ENCODE data around the gene PTPN11. TPM values are rescaled to one million over a fixed set of nuclear protein-coding genes. Genes with fewer than 3 reads are reported as not detected.

Gene PTPN11
- total and polyA plus RNA-seq, 2 of the 8 experiments (the other 6 are each of a cell fraction or from before 2014, with no cell fraction given) = 28.3 to 133 TPM

DNA sequence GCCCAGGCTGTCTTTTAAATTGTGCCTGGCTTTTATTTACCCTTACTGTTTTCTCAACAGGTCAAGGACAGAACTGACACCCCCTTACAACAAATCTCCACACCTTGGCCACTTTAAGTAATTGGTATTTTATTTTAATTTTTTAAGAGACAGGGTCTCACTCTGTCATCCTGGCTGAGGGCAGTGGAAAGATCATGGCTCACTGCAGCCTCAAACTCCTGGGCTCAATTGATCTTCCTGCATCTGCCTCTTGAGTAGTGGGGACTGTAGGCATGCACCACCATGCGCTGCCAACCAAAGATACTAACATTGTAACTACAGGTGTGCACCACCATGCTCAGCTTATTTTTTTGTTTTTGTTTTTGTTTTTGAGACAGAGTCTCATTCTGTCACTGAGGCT lies 109.8 kb downstream of the PTPN11 start (continued):
- TF ChIP-seq, protein P1, sequence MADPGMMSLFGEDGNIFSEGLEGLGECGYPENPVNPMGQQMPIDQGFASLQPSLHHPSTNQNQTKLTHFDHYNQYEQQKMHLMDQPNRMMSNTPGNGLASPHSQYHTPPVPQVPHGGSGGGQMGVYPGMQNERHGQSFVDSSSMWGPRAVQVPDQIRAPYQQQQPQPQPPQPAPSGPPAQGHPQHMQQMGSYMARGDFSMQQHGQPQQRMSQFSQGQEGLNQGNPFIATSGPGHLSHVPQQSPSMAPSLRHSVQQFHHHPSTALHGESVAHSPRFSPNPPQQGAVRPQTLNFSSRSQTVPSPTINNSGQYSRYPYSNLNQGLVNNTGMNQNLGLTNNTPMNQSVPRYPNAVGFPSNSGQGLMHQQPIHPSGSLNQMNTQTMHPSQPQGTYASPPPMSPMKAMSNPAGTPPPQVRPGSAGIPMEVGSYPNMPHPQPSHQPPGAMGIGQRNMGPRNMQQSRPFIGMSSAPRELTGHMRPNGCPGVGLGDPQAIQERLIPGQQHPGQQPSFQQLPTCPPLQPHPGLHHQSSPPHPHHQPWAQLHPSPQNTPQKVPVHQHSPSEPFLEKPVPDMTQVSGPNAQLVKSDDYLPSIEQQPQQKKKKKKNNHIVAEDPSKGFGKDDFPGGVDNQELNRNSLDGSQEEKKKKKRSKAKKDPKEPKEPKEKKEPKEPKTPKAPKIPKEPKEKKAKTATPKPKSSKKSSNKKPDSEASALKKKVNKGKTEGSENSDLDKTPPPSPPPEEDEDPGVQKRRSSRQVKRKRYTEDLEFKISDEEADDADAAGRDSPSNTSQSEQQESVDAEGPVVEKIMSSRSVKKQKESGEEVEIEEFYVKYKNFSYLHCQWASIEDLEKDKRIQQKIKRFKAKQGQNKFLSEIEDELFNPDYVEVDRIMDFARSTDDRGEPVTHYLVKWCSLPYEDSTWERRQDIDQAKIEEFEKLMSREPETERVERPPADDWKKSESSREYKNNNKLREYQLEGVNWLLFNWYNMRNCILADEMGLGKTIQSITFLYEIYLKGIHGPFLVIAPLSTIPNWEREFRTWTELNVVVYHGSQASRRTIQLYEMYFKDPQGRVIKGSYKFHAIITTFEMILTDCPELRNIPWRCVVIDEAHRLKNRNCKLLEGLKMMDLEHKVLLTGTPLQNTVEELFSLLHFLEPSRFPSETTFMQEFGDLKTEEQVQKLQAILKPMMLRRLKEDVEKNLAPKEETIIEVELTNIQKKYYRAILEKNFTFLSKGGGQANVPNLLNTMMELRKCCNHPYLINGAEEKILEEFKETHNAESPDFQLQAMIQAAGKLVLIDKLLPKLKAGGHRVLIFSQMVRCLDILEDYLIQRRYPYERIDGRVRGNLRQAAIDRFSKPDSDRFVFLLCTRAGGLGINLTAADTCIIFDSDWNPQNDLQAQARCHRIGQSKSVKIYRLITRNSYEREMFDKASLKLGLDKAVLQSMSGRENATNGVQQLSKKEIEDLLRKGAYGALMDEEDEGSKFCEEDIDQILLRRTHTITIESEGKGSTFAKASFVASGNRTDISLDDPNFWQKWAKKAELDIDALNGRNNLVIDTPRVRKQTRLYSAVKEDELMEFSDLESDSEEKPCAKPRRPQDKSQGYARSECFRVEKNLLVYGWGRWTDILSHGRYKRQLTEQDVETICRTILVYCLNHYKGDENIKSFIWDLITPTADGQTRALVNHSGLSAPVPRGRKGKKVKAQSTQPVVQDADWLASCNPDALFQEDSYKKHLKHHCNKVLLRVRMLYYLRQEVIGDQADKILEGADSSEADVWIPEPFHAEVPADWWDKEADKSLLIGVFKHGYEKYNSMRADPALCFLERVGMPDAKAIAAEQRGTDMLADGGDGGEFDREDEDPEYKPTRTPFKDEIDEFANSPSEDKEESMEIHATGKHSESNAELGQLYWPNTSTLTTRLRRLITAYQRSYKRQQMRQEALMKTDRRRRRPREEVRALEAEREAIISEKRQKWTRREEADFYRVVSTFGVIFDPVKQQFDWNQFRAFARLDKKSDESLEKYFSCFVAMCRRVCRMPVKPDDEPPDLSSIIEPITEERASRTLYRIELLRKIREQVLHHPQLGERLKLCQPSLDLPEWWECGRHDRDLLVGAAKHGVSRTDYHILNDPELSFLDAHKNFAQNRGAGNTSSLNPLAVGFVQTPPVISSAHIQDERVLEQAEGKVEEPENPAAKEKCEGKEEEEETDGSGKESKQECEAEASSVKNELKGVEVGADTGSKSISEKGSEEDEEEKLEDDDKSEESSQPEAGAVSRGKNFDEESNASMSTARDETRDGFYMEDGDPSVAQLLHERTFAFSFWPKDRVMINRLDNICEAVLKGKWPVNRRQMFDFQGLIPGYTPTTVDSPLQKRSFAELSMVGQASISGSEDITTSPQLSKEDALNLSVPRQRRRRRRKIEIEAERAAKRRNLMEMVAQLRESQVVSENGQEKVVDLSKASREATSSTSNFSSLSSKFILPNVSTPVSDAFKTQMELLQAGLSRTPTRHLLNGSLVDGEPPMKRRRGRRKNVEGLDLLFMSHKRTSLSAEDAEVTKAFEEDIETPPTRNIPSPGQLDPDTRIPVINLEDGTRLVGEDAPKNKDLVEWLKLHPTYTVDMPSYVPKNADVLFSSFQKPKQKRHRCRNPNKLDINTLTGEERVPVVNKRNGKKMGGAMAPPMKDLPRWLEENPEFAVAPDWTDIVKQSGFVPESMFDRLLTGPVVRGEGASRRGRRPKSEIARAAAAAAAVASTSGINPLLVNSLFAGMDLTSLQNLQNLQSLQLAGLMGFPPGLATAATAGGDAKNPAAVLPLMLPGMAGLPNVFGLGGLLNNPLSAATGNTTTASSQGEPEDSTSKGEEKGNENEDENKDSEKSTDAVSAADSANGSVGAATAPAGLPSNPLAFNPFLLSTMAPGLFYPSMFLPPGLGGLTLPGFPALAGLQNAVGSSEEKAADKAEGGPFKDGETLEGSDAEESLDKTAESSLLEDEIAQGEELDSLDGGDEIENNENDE (IDR thresholded peaks at IDR 0.05; ENCODE audit: insufficient replicate concordance, low read length) = no peak
- TF ChIP-seq CEBPB (IDR thresholded peaks at IDR 0.05; ENCODE audit: low read depth, low read length) (no peak), SAP30 (IDR thresholded peaks at IDR 0.05; ENCODE audit: insufficient read depth, insufficient replicate concordance, low read length) (no peak), BACH1 (IDR thresholded peaks at IDR 0.05; ENCODE audit: low read length) (no peak), POU5F1 (IDR thresholded peaks at IDR 0.05; ENCODE audit: low read depth, low read length) (no peak), KDM5A (IDR thresholded peaks at IDR 0.05; ENCODE audit: low read length) (no peak)
